GM21529 (cell line): ENCODE data around the gene TUBB.
"Not testable (repeated sequence)": the region's sequence is repeated elsewhere in the genome, so short reads cannot be mapped to it uniquely, and the experiment has no call there.

ENCODE experiments used
- ATAC-seq: cut with Tn5 transposase; IDR thresholded peaks from one replicate; pipeline ENCODE4 v1.9.1; 2021; ENCODE audit not compliant: unreplicated experiment

The TUBB gene

GRCh38 chr6:30759575-30760239 is 39.6 kb downstream of the TUBB start:
- no peak for ATAC-seq

GRCh38 chr6:30760549-30760948 is 40.4 kb downstream of the TUBB start:
- no peak for ATAC-seq

- no peak for ATAC-seq
Measured at GRCh38 chr6:30761791-30762429, 41.8 kb downstream of the TUBB start.

GRCh38 chr6:30763155-30763617 is 43.0 kb downstream of the TUBB start:
- ATAC-seq: no peak

- ATAC-seq: no peak
Measured at GRCh38 chr6:30763618-30764489, 43.7 kb downstream of the TUBB start.

- ATAC-seq: not testable (repeated sequence)
Measured at GRCh38 chr6:30764490-30765043, 44.4 kb downstream of the TUBB start.

- not testable (repeated sequence) for ATAC-seq
Measured at GRCh38 chr6:30765495-30765894, 45.3 kb downstream of the TUBB start.

- ATAC-seq: no peak
Measured at GRCh38 chr6:30766461-30767157, 46.5 kb downstream of the TUBB start.

- no peak for ATAC-seq
Measured at GRCh38 chr6:30767158-30767943, 47.2 kb downstream of the TUBB start.

GRCh38 chr6:30767944-30768301 is 47.8 kb downstream of the TUBB start:
- ATAC-seq: no peak

- no peak for ATAC-seq
Measured at GRCh38 chr6:30768634-30769087, 48.5 kb downstream of the TUBB start.

- ATAC-seq: no peak
Measured at GRCh38 chr6:30769088-30769852, 49.1 kb downstream of the TUBB start.

- no peak for ATAC-seq
Measured at GRCh38 chr6:30769853-30770524, 49.8 kb downstream of the TUBB start.

- no peak for ATAC-seq
Measured at GRCh38 chr6:30770592-30770991, 50.4 kb downstream of the TUBB start.

GRCh38 chr6:30774701-30775100 is 54.5 kb downstream of the TUBB start:
- no peak for ATAC-seq
